Measurements from ENCODE around the gene USP21.

USP21 gene

DNA sequence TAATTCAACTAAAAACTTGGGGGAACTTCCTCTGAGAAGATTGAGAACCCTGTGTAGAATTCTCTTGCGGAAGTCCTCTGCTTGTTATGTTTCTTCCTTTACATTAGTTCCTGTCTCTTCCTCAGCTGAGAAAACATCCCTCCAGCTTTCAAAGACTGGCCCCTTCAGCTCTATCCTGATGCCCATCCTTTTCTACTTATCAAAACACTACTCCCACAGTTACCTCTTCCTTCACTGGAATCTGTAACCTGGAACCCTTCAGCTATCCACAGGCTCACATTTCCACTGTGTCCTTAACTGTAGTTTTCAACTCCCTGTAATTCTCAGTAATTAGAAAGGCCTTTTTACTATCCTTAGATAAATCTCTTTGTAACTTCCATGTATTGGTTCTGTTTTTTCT is 20.9 kb upstream of the USP21 start:
- no peaks in the 10 kb centered on the region for H3K9me2 ChIP-seq (replicated peaks; ENCODE audit: insufficient read depth, low read length)
- H3K4me2 ChIP-seq (ENCODE audit: low read depth, low read length) = no peak overlapping the region
- H2AFZ ChIP-seq (ENCODE audit: low read length) = no peak overlapping the region
- H3K27me3 ChIP-seq (replicated peaks; ENCODE audit: insufficient read depth, low read length) = no peaks in the 10 kb centered on the region
- TF ChIP-seq EZH2phosphoT487 (IDR thresholded peaks at IDR 0.05; ENCODE audit: low read length) (no peak), EZH2 (optimal IDR thresholded peaks at IDR 0.05; ENCODE audit: low read depth, low read length) (no peak)
- TF ChIP-seq, protein P1, sequence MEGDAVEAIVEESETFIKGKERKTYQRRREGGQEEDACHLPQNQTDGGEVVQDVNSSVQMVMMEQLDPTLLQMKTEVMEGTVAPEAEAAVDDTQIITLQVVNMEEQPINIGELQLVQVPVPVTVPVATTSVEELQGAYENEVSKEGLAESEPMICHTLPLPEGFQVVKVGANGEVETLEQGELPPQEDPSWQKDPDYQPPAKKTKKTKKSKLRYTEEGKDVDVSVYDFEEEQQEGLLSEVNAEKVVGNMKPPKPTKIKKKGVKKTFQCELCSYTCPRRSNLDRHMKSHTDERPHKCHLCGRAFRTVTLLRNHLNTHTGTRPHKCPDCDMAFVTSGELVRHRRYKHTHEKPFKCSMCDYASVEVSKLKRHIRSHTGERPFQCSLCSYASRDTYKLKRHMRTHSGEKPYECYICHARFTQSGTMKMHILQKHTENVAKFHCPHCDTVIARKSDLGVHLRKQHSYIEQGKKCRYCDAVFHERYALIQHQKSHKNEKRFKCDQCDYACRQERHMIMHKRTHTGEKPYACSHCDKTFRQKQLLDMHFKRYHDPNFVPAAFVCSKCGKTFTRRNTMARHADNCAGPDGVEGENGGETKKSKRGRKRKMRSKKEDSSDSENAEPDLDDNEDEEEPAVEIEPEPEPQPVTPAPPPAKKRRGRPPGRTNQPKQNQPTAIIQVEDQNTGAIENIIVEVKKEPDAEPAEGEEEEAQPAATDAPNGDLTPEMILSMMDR (IDR thresholded peaks at IDR 0.05; ENCODE audit: low read length) = no peak
- H4K20me1 ChIP-seq (ENCODE audit: insufficient read depth, low read length) = no peaks in the 10 kb centered on the region
- H3K9me3 ChIP-seq (replicated peaks; ENCODE audit: insufficient read depth, low read length) = no peaks in the 10 kb centered on the region
- H3K36me3 ChIP-seq (replicated peaks; ENCODE audit: insufficient read depth, low read length) = no peaks in the 10 kb centered on the region
- H3K4me3 ChIP-seq (ENCODE audit: low read length) = no peak overlapping the region
- DNase-seq = no peak
- no peak overlapping the region for H3K9ac ChIP-seq (ENCODE audit: low read length)
- no peak overlapping the region for H3K27ac ChIP-seq (ENCODE audit: low read length)
- H3K79me2 ChIP-seq (ENCODE audit: low read length) = peaks cover 29% of the 10 kb centered on the region
- H3F3A ChIP-seq (ENCODE audit: insufficient read depth, low read length) = peaks cover 13% of the 10 kb centered on the region; the same call in 1 of the 2 replicates
- H3K4me1 ChIP-seq (ENCODE audit: low read length) = no peaks in the 10 kb centered on the region

DNA sequence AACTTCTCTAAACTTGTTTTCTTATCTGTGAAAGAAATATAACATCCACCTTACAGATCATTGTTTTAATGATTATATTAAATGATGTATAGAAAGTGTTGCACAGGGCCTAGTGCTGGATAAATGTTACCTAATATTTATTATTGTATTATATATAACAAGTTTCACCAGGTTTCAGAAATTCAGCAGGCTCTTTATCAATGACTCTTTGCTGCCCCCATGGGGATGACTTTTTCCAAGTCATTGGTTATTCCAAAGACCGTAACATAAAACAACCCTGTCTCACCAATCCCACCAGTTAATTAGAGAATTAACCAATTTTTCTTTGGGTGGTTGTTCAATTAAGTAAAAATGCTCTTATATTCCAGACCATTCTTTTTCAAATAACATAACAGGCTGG is 19.5 kb upstream of the USP21 start:
- Histone ChIP-seq H3K36me3 (replicated peaks; ENCODE audit: insufficient read depth, low read length) (no peaks in the 10 kb centered on the region), H3K9ac (ENCODE audit: low read length) (no peak overlapping the region), H3K27ac (ENCODE audit: low read length) (no peak overlapping the region), H3K4me2 (ENCODE audit: low read depth, low read length) (no peak overlapping the region), H3K9me3 (replicated peaks; ENCODE audit: insufficient read depth, low read length) (no peaks in the 10 kb centered on the region), H2AFZ (ENCODE audit: low read length) (no peak overlapping the region), H3K27me3 (replicated peaks; ENCODE audit: insufficient read depth, low read length) (no peaks in the 10 kb centered on the region), H3F3A (ENCODE audit: insufficient read depth, low read length) (peaks cover 11% of the 10 kb centered on the region; the same call in 1 of the 2 replicates), H3K4me1 (ENCODE audit: low read length) (no peaks in the 10 kb centered on the region), H3K79me2 (ENCODE audit: low read length) (peaks cover 15% of the 10 kb centered on the region), H3K9me2 (replicated peaks; ENCODE audit: insufficient read depth, low read length) (no peaks in the 10 kb centered on the region), H3K4me3 (ENCODE audit: low read length) (no peak overlapping the region), H4K20me1 (ENCODE audit: insufficient read depth, low read length) (no peaks in the 10 kb centered on the region)
- TF ChIP-seq EZH2phosphoT487 (IDR thresholded peaks at IDR 0.05; ENCODE audit: low read length) = no peak
- TF ChIP-seq, protein P1 (IDR thresholded peaks at IDR 0.05; ENCODE audit: low read length) = peak; percentile 56
- TF ChIP-seq EZH2 (optimal IDR thresholded peaks at IDR 0.05; ENCODE audit: low read depth, low read length) = no peak
- peak; percentile 66 for DNase-seq

DNA sequence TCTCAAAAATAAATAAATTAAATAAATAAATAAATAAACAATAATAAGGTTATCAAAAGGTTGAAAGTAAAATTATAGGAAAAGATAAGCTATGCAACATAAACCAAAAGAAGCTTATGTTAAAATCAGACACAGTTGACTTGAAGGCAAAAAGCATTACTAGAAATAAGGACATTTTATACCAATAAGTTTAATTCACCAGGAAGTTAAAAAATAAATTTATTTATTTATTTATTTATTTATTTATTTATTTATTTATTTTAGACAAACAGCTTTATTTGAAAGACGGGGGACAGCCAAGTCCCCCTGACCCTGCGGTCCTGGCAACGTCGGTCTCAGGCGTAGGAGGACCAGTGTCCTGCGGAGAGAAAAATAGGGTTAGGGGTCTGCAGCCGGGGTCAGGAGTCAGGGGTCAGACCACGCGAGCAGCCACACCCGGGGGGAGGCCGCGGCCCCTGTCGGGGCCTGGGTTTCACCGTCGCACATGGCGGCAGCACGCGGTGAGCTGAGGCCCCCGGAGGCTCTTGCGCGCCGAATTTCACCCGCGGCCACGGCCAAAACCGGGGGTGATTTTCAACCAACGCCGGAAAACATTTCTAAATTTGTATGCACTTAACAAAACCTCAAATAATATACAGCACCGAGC is 18.4 kb upstream of the USP21 start:
- H3K9me3 ChIP-seq (replicated peaks; ENCODE audit: insufficient read depth, low read length) = no peaks in the 10 kb centered on the region
- no peaks in the 10 kb centered on the region for H3K9me2 ChIP-seq (replicated peaks; ENCODE audit: insufficient read depth, low read length)
- H3K4me2 ChIP-seq (ENCODE audit: low read depth, low read length) = no peak overlapping the region
- H3K4me3 ChIP-seq (ENCODE audit: low read length) = no peak overlapping the region
- no peaks in the 10 kb centered on the region for H3K36me3 ChIP-seq (replicated peaks; ENCODE audit: insufficient read depth, low read length)
- no peak overlapping the region for H3K9ac ChIP-seq (ENCODE audit: low read length)
- no peak for DNase-seq
- no peaks in the 10 kb centered on the region for H4K20me1 ChIP-seq (ENCODE audit: insufficient read depth, low read length)
- peaks cover 11% of the 10 kb centered on the region; the same call in 1 of the 2 replicates for H3F3A ChIP-seq (ENCODE audit: insufficient read depth, low read length)
- H3K27ac ChIP-seq (ENCODE audit: low read length) = no peak overlapping the region
- no peaks in the 10 kb centered on the region for H3K27me3 ChIP-seq (replicated peaks; ENCODE audit: insufficient read depth, low read length)
- H3K79me2 ChIP-seq (ENCODE audit: low read length) = 0 out of 2 replicates have a peak, but pooled peaks cover 7% of the 10 kb centered on the region
- TF ChIP-seq EZH2phosphoT487 (IDR thresholded peaks at IDR 0.05; ENCODE audit: low read length) (no peak), EZH2 (optimal IDR thresholded peaks at IDR 0.05; ENCODE audit: low read depth, low read length) (no peak)
- TF ChIP-seq, protein P1 (IDR thresholded peaks at IDR 0.05; ENCODE audit: low read length) = no peak
- no peak overlapping the region for H2AFZ ChIP-seq (ENCODE audit: low read length)
- H3K4me1 ChIP-seq (ENCODE audit: low read length) = no peaks in the 10 kb centered on the region

Measured in MM.1S (cell line).